ENCODE data around the gene CALY. TPM values are rescaled to one million over a fixed set of nuclear protein-coding genes. Genes with fewer than 3 reads are reported as not detected.

The CALY gene
- total RNA-seq, 4 donors from 2014 or later = 1.6 to 3.6 (median 2.3) TPM

DNA sequence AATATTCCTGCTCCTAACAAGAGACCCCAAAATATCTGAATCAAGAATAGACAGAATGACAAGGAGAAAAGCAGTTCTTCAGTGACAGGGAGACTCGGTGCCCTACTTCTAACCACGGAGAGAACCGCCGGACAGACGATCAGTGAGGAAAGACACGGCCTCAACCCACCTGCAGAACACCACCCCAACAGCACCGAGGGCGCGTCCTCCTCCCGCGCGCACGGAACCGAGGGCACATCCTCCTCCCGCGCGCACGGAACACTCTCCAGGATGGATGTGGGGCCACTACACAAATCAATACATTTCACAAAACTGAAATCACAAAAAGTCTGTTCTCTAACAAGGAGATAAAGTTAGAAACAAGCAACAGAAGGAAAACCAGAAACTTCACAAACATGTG, 50.3 kb downstream of the CALY start:
- Histone ChIP-seq H3K36me3 (peaks cover 89 to 98% (median 96%) of the 10 kb centered on the region in 4 donors), H3K27ac (replicated peaks in 1 of 4) (no peak overlapping the region), H3K27me3 (no peaks in the 10 kb centered on the region), H3K4me3 (no peak overlapping the region), H3K4me1 (no peaks in the 10 kb centered on the region), H3K9me3 (no peaks in the 10 kb centered on the region)
- TF ChIP-seq POLR2AphosphoS5 (IDR thresholded peaks at IDR 0.05) (no peak), EP300 (IDR thresholded peaks at IDR 0.05) (no peak), POLR2A (IDR thresholded peaks at IDR 0.05; ENCODE audit: low read depth) (no peak)
- TF ChIP-seq, protein P1, sequence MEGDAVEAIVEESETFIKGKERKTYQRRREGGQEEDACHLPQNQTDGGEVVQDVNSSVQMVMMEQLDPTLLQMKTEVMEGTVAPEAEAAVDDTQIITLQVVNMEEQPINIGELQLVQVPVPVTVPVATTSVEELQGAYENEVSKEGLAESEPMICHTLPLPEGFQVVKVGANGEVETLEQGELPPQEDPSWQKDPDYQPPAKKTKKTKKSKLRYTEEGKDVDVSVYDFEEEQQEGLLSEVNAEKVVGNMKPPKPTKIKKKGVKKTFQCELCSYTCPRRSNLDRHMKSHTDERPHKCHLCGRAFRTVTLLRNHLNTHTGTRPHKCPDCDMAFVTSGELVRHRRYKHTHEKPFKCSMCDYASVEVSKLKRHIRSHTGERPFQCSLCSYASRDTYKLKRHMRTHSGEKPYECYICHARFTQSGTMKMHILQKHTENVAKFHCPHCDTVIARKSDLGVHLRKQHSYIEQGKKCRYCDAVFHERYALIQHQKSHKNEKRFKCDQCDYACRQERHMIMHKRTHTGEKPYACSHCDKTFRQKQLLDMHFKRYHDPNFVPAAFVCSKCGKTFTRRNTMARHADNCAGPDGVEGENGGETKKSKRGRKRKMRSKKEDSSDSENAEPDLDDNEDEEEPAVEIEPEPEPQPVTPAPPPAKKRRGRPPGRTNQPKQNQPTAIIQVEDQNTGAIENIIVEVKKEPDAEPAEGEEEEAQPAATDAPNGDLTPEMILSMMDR (IDR thresholded peaks at IDR 0.05) = no peak
- intact Hi-C loops (cut with DNase I) = no loop called here
- DNase-seq (ENCODE audit: extremely low spot score) = no peak
- 87% methylated on average over 18 of the region's 18 CpGs for WGBS

DNA sequence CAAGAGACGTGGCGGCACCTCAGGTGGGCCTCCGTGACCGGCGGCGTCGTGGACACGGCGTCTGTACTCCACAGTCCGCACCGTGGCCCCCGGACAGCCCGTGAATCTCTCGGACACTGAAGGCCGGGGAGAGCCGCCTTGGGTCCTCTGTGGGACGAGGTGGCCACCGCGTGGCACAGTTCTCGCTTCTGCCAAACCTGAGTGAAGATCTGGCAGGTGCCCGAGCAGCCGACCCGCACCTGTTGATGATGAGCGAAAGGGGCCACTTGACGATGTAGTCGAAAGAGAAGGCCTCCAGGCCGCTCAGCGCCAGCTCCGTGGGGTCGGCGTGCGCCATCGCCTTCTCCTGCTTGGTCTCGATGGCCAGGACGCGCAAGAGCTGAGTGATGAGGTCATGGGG, 51.5 kb downstream of the CALY start:
- Histone ChIP-seq H3K9me3 (no peaks in the 10 kb centered on the region), H3K4me1 (no peaks in the 10 kb centered on the region), H3K4me3 (no peak overlapping the region), H3K27me3 (no peaks in the 10 kb centered on the region), H3K36me3 (peaks cover 90 to 100% (median 99%) of the 10 kb centered on the region in 4 donors), H3K27ac (replicated peaks in 1 of 4) (no peak overlapping the region)
- TF ChIP-seq, protein P1 (IDR thresholded peaks at IDR 0.05) = no peak
- TF ChIP-seq EP300 (IDR thresholded peaks at IDR 0.05) = no peak
- no peak for TF ChIP-seq POLR2AphosphoS5 (IDR thresholded peaks at IDR 0.05)
- no peak for TF ChIP-seq POLR2A (IDR thresholded peaks at IDR 0.05; ENCODE audit: low read depth)
- intact Hi-C loops (cut with DNase I) = no loop called here
- DNase-seq (ENCODE audit: extremely low spot score) = no peak
- WGBS = 93% methylated on average over 35 of the region's 36 CpGs

DNA sequence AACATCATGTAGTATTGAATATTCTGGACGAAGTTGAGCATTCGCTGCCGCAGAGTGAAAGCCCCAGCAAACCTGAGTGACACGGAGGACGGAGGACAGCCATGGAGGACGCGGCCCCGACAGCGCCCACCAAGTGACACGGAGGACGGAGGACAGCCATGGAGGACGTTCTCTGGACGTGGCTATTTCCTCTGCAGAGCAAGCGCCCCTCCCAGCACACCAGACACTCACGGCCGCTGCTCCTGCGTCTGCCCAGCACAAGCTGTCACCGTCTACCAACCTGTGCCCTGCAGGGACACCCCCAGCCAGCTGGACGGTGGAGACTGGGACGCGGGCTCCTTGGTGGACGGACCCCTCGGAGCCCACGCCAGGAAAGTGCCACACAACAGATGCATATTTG, 52.8 kb downstream of the CALY start:
- H3K36me3 ChIP-seq = peaks cover 79 to 100% (median 99%) of the 10 kb centered on the region in 4 donors
- H3K27me3 ChIP-seq = no peaks in the 10 kb centered on the region
- intact Hi-C loops (cut with DNase I) = no loop called here
- H3K27ac ChIP-seq (replicated peaks in 1 of 4) = no peak overlapping the region
- H3K4me1 ChIP-seq = no peaks in the 10 kb centered on the region
- no peak for TF ChIP-seq POLR2AphosphoS5 (IDR thresholded peaks at IDR 0.05)
- no peak overlapping the region for H3K4me3 ChIP-seq
- DNase-seq (ENCODE audit: extremely low spot score) = no peak
- H3K9me3 ChIP-seq = no peaks in the 10 kb centered on the region
- 93% methylated on average over 19 of the region's 24 CpGs for WGBS

DNA sequence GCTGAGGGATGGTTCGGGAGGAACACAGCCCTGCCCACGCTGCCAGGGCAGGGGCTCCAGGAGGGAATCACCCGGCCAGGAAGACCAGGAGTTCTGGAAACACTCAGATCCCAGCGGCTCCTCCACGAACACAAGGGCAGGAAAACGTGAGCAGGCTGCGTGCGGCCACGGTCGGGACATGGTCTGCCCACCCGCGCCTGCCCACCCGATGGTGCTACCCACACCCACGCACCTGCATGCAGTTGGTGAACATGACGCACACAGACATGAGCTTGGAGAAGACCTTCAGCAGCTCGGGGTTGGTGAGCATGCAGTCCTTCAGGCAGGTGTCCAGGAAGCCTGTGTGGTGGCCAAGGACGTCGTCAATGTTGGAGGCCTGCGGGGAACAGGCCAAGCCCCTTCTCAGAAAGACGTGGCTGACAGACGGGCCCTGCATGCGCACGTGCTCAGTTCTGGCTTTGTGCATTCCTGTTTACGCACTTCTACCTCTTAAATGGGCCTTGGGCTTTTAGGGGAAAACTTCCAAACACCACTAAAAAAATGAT, 53.8 kb downstream of the CALY start:
- Histone ChIP-seq H3K4me3 (no peak overlapping the region), H3K27me3 (peaks cover 0 to under 1% (median 0%) of the 10 kb centered on the region in 4 donors), H3K4me1 (peaks cover 0 to 4% (median 0%) of the 10 kb centered on the region in 4 donors), H3K36me3 (peaks cover 69 to 98% (median 94%) of the 10 kb centered on the region in 4 donors), H3K9me3 (no peaks in the 10 kb centered on the region), H3K27ac (replicated peaks in 1 of 4) (no peak overlapping the region)
- TF ChIP-seq EP300 (IDR thresholded peaks at IDR 0.05) = no peak
- no peak for TF ChIP-seq POLR2AphosphoS5 (IDR thresholded peaks at IDR 0.05)
- TF ChIP-seq, protein P1 (IDR thresholded peaks at IDR 0.05) = no peak
- no peak for TF ChIP-seq POLR2A (IDR thresholded peaks at IDR 0.05; ENCODE audit: low read depth)
- DNase-seq (ENCODE audit: extremely low spot score) = no peak
- intact Hi-C loops (cut with DNase I) = no loop called here
- 95% methylated on average over 20 of the region's 24 CpGs for WGBS

DNA sequence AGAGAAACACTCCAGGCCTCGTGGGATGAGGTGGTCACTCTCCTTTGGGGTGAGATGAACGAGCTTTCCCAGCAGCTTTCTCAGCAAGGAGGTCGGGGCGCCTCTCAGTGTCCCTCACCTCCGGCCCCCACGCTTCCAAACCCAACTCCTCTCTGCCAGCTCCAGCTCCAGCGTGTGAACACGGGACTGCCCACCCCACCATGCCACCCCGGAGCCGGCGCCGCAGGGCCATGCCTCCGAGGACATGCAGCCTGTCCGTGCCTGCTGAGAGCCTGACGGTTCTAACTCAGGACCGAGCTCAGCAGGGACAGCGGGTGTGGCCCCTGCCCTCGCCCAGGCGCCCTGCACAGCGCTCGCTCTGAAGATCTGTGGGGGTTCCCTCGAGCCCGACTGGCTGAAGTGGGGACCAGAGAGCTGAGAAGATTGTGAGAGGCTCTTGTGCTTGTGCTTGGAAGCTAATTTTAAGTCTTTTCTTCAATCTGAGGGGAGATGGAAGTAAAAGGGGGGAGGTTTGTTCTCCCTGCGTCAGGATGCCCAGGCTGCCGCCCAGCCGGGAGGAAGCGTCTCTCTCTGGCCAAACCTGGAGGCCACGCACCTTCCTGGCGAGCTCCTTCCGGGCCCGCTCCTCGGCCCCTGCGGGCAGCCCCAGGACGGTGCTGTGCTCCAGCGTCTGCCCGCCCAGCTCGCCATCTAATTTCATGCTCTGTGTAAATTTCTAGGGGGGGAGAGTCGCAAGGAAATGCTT, 54.9 kb downstream of the CALY start:
- peaks cover 0 to 15% (median 10%) of the 10 kb centered on the region in 4 donors for H3K4me1 ChIP-seq
- no peak overlapping the region for H3K4me3 ChIP-seq
- H3K27ac ChIP-seq (replicated peaks in 1 of 4) = no peak overlapping the region
- intact Hi-C loops (cut with DNase I) = no loop called here
- TF ChIP-seq, protein P1 (IDR thresholded peaks at IDR 0.05) = no peak
- TF ChIP-seq POLR2A (IDR thresholded peaks at IDR 0.05; ENCODE audit: low read depth) = no peak
- TF ChIP-seq POLR2AphosphoS5 (IDR thresholded peaks at IDR 0.05) = no peak
- no peak for TF ChIP-seq EP300 (IDR thresholded peaks at IDR 0.05)
- no peak for DNase-seq (ENCODE audit: extremely low spot score)
- WGBS = 92% methylated on average over 34 of the region's 38 CpGs
- H3K27me3 ChIP-seq = peaks cover 0 to 11% (median 3%) of the 10 kb centered on the region in 4 donors
- H3K9me3 ChIP-seq = no peaks in the 10 kb centered on the region
- peaks cover 63 to 87% (median 83%) of the 10 kb centered on the region in 4 donors for H3K36me3 ChIP-seq

Data from esophagus muscularis mucosa (tissue), 4 donors.